IPS-11a (cell line): ENCODE data around the gene ANKS4B.
"Not testable (repeated sequence)": the region's sequence is repeated elsewhere in the genome, so short reads cannot be mapped to it uniquely, and the experiment has no call there.

Experiments used
- H3K4me3 ChIP-seq: one replicate; pipeline ENCODE4 v1.5.1; 2013; ENCODE audit warnings: low read depth, low read length, control low read depth

The ANKS4B gene

DNA sequence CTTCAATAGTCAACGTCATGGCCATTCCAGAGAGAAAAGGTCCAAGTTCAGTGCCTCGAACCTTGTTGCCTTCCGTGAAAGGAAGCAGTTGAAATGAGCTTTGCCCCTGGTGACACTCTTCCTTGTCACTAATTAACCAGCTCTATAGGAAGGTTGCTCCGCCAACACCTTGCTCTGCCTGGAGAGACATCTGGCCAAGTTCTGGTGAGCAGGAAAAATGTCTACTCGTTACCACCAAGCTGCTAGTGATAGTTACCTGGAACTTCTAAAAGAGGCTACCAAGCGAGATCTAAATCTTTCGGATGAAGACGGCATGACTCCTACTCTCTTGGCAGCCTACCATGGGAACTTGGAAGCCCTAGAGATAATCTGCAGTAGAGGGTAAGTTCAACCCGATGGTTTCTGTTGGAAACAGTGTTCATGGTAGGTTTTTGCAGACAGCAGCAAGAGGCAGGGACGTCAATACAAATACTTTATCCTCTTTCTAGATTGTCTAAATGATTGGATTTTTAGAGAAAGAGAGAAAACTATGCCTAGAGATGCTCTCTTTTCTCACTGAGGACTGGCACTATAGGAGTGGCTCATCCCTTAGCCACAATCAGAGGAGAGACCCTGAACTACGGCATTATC lies at the start of gene ANKS4B:
Gene ANKS4B (plus strand): TSS at position 179 of the 630 bp plus-strand sequence. CDS start 39 bp downstream, at position 218.
- no peak within 1 kb of the TSS for H3K4me3 ChIP-seq

DNA sequence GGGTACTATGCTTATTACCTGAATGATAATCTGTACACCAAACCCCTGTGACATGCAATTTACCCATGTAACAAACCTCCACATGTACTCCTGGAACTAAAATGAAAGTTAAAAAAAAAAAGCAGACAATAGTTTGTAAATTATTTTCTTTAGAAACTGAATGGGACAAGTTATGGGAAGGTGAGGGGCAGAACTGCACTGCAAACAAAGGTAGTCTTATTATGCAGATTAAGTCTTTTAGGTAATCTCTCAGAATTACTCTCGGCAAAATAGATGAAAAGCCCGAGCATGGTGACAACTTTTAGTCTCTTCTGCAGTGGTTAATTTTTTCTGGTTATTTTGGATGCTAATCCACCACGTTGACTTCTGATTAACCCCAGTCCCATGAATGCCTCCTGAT lies 49.5 kb upstream of the ANKS4B start:
- H3K4me3 ChIP-seq, result no peak overlapping the region

DNA sequence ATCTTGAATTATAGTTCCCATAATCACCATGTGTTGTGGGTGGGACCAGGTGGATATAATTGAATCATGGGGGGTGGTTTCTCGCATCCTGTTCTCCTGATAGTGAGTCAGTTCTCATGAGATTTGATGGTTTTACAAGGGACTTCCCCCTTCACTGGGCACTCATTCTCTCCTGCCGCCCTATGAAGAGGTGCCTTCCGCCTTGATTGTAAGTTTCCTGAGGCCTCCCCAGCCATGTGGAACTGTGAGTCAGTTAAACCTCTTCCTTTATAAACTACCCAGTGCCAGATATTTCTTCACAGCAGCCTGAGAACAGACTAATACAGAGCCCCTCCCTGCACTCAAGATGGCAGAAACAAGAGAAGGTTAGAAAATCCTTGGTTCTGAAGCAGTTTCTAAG lies 48.7 kb upstream of the ANKS4B start:
- no peak overlapping the region for H3K4me3 ChIP-seq

DNA sequence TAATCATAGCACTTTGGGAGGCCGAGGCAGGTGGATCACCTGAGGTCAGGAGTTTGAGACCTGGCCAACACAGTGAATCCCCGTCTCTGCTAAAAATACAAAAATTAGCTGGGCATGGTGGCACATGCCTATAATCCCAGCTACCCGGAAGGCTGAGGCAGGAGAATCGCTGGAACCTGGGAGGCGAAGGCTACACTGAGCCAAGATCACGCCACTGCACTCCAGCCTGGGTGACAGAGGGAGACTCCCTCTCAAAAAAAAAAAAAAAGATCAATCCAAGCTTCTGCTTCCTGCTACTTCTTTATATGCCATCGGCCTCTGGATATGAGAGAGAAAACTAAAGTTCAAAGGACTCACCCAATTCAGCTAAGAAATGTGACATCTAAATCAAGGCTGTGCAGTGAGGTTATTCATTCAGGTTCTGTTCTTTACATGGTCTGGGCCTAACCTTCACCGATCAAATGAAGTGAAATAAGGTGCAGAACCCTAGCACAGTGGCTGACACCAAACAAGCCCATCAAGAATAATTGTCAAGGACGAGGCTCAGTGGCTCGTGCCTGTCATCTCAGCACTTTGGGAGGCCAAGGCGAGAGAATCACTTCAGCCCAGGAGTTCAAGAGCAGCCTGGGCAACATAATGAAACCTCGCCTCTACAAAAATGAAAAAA lies 47.7 kb upstream of the ANKS4B start:
- no peak overlapping the region for H3K4me3 ChIP-seq

GRCh38 chr16:21186326-21186691 lies 47.2 kb upstream of the ANKS4B start:
- H3K4me3 ChIP-seq, result no peak overlapping the region

- H3K4me3 ChIP-seq, result no peak overlapping the region
Measured at GRCh38 chr16:21189311-21189710, 44.2 kb upstream of the ANKS4B start.

DNA sequence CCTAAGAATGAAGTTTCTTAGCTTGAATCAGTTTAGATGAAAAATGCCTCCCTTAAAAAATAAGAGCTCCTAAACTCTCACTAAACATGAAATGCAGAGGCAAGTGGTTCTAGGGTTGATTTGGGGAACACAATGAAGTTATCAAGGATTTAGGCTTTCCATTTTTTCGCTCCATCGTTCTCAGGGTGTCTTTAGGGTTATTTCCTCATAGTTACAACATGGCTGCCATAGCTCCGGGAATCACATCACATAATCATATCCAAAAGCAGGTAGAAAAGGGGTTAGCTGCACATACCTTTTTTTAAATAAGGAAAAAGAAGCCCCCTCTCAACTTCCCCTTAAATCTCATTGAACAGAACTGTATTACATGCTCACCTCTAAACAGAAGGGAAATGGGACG lies 43.5 kb upstream of the ANKS4B start:
- H3K4me3 ChIP-seq, result no peak overlapping the region

DNA sequence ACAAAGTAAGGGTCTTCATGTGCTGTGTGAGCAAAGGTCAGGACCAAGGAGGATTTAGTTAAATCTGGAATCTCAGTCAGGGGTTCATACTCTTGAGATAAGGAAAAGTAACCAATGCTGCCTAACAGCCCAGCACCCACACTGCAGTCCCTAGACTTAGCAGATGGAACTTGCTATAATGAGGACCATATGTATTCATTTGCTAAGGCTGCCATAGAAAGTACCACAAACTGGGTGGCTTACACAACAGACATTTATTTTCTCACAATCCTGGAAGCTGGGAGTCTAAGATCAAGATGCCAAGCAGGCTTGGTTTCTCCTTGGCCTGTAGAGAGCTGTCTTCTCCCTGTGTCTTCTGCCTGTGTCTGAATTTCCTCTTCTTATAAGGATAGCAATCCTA lies 42.9 kb upstream of the ANKS4B start:
- H3K4me3 ChIP-seq, result no peak overlapping the region

DNA sequence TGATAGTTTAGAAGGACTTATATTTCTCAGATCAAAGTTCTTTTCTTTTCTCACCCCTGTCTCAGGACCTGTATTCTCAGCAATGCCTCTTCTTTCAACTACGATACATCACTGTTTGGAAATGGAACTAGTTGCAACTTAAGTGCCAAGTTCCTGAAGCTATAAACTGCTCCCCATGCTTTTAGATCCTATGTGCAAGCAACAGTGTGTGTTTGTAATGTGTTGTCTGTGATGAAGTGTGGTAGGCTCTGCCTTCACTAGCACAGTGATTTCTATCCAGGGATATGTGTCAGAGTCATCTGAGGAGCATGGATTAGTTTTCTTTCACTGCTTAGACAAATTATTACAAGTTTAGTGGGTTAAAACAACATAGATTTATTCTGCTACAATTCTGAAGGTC lies 40.5 kb upstream of the ANKS4B start:
- no peak overlapping the region for H3K4me3 ChIP-seq

GRCh38 chr16:21194771-21195301 lies 38.7 kb upstream of the ANKS4B start:
- H3K4me3 ChIP-seq, result no peak overlapping the region

DNA sequence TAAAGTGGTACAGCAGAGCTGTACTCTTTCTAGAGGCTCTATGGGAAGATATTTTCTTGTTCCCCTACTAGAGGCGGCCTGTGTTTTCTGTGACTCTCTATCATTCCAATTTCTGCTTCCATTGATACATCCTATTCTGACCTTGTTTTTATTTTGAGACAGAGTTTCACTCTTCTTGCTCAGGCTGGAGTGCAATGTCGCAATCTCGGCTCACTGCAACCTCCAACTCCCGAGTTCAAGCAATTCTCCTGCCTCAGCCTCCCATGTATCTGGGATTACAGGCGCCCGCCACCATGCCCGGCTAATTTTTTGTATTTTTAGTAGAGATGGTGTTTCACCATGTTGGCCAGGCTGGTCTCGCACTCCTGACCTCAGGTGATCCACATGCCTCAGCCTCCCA lies 38.2 kb upstream of the ANKS4B start:
- not testable (repeated sequence) for H3K4me3 ChIP-seq

GRCh38 chr16:21197112-21197511 lies 36.4 kb upstream of the ANKS4B start:
- H3K4me3 ChIP-seq, result no peak overlapping the region

DNA sequence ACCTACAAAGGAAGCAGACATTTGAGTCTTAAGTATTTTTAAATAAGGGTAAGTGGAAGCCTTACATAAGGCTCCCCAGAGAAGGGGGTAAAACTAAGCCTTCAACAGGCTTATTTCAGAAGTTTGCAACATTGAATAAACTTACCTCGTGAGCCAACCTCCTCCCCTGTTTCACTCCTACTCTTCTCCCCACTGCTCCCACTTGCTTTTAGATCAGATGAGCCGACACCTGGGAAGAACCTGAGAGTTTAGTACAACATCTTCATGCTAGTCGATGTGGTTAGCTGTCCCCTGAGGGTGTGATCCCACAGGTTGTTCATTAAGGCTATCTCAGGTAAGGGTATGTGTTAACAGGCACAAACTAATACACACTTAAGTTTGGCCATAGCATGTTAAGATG lies 35.9 kb upstream of the ANKS4B start:
- H3K4me3 ChIP-seq, result no peak overlapping the region

DNA sequence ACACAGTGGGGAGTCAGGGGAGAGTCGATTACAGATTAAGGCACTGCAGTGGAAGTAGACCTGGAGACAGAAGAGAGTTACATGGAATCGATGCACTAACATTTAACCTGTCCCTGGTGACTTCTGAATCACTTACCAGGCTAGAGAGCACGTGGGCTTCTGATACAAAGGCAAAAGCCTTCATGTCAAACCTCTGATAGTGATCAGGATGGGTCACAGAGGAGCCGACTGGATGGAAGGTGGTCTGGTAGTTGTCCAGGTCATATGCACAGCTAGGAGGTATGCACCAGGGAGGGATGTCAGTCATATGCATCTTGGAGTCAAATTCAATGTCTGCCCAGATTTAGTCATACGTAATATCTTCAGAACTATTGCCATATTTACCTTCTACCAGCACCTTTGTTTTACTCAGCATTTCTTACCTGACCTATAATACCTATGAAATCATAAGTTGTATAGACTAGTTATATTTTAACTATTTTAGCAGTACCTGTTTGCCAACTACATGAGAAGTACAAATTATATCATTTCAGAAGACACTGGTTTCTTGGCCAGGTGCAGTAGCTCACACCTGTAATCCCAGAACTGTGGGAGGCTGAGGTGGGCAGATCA lies 33.8 kb upstream of the ANKS4B start:
- no peak overlapping the region for H3K4me3 ChIP-seq

- no peak overlapping the region for H3K4me3 ChIP-seq
Measured at GRCh38 chr16:21203155-21203797, 30.2 kb upstream of the ANKS4B start.

DNA sequence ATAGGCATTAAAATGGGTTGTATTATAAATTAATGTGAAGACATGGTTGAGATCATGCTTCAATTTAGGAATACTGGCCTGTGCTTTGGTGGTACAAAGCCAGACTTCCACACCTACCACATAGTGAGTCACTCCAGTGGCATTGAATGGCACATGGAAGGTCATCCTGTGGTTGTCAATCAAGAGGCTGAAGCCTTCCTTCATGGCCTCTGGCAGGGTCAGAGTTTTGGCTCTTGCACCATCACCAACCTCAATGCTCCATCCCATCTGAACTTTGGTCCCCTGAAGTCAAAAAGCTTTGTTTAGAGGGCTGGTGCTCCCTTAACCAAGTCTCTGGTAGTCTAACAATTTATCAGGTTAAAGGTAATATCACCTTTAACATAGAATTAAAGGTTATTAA lies 28.2 kb upstream of the ANKS4B start:
- H3K4me3 ChIP-seq, result no peak overlapping the region

DNA sequence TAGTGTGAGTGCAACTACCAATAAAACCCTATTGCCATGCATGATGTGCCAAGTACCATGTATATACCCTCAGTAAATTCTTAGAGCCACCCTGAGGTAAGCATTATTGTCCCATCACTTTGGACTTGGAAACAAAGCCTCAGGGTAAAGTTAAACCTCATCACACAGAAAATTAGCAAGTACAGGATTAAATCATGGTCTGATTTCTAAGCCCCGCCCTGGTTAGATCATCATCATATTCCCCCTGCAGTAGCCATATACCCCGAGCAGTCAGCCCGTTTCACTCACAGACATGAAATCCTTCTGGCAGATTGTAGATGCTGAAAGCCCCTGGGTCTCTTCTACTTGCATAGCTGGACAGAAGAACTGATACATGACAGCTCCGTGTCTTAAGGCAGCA lies 26.9 kb upstream of the ANKS4B start:
- no peak overlapping the region for H3K4me3 ChIP-seq

DNA sequence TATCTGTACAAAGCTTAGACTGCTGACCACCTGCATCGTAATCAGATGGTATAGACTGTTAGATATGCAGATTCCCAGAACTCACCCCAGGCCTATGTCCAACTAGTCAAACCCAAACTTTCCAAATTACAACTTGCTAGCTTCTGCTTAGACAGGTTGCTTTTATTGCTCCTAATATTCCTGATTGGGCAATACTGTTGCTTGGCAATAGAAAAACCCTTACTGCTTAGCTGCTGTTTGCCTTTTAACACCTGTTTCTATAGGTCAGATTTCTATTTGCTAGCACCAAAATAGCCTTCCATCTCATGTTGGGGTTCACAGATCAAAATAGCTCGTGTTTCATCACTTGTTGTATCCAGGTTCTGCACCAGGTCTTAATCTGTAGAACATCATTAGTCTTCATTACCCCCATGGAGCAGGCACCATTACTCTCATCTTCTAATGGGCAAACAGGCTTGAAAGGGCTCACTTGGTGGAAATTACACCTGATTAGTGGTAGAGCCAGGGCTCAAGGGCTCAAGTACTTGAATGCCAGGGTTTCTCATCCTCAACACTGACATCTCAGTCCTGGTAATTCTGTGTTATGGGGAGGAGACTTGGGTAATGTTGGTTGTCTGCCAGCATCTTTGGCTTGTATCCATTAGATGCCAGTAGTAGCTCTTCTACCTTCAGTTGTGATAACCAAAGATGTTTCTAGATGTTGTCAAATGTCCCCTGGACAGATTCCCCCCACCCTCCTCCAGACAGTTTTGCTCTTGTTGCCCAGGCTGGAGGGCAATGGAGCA lies 24.9 kb upstream of the ANKS4B start:
- H3K4me3 ChIP-seq, result no peak overlapping the region

DNA sequence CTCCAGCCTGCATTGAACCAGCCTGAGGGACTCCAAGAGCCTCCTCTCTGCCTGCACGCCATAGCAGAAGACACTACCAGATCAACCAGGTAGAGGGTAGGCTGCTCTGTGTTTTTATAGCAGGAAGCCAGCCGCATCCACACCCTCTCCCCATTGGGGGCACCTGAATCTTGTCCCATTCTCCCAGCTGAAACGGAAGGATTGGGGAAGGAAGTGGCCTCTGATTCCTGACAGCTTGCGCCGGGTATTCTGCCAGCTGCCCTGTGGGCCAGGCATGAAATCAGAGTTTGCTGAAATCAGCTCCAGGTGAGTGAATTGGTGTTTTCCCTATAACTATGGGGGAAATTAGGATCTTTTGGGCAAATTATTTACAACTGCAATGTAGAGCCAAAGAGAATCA lies 22.0 kb upstream of the ANKS4B start, which contains the start of gene ZP2:
Gene ZP2 (minus strand): TSS at position 89 of the 400 bp plus-strand sequence. CDS start 27 bp downstream, at position 62.
- no peak within 1 kb of the TSS for H3K4me3 ChIP-seq

DNA sequence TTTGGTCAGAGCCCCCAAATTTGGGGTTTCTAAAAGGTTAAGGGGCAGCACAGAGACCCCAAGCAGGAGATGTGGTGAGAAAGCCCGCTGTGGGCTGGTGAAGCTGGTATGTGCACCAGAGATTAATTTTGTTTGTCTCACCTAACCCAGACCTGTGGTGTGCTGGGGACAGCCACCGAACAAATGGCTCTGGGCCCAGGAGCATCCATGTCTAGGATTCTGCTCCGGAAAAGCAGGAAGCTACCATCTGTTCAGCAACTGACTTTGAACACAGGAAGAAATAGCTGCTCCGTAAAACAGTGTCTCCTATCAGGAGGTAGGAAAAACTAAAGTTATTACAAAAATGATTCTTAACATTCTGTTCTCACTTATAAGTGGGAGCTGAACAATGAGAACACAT lies 19.4 kb upstream of the ANKS4B start:
- no peak overlapping the region for H3K4me3 ChIP-seq

GRCh38 chr16:21217121-21217520 lies 16.4 kb upstream of the ANKS4B start:
- no peak overlapping the region for H3K4me3 ChIP-seq
